Measurements from ENCODE around the gene GOLGA6L7.
"Not testable (repeated sequence)": the region's sequence is repeated elsewhere in the genome, so short reads cannot be mapped to it uniquely, and the experiment has no call there.

Gene GOLGA6L7

GRCh38 chr15:28840285-28840684 lies 8.2 kb downstream of the GOLGA6L7 start:
- DNase-seq = not testable (repeated sequence)

- not testable (repeated sequence) for DNase-seq
Measured at GRCh38 chr15:28834957-28835585, 13.4 kb downstream of the GOLGA6L7 start.

- DNase-seq = not testable (repeated sequence)
Measured at GRCh38 chr15:28831897-28832587, 16.4 kb downstream of the GOLGA6L7 start.

- not testable (repeated sequence) for DNase-seq
Measured at GRCh38 chr15:28821420-28821819, 27.0 kb downstream of the GOLGA6L7 start.

- DNase-seq = not testable (repeated sequence)
Measured at GRCh38 chr15:28819930-28820295, 28.5 kb downstream of the GOLGA6L7 start.

- DNase-seq = not testable (repeated sequence)
Measured at GRCh38 chr15:28819019-28819929, 29.2 kb downstream of the GOLGA6L7 start.

GRCh38 chr15:28818168-28818567 lies 30.3 kb downstream of the GOLGA6L7 start:
- DNase-seq = not testable (repeated sequence)

- DNase-seq = not testable (repeated sequence)
Measured at GRCh38 chr15:28814059-28814458, 34.4 kb downstream of the GOLGA6L7 start.

- not testable (repeated sequence) for DNase-seq
Measured at GRCh38 chr15:28813392-28813791, 35.1 kb downstream of the GOLGA6L7 start.

GRCh38 chr15:28811852-28812550 lies 36.4 kb downstream of the GOLGA6L7 start:
- DNase-seq = not testable (repeated sequence)

GRCh38 chr15:28810444-28810843 lies 38.0 kb downstream of the GOLGA6L7 start:
- not testable (repeated sequence) for DNase-seq

- DNase-seq = not testable (repeated sequence)
Measured at GRCh38 chr15:28808136-28808535, 40.3 kb downstream of the GOLGA6L7 start.

- not testable (repeated sequence) for DNase-seq
Measured at GRCh38 chr15:28800366-28800765, 48.1 kb downstream of the GOLGA6L7 start.

- DNase-seq = not testable (repeated sequence)
Measured at GRCh38 chr15:28798234-28798633, 50.2 kb downstream of the GOLGA6L7 start.

- not testable (repeated sequence) for DNase-seq
Measured at GRCh38 chr15:28794231-28794630, 54.2 kb downstream of the GOLGA6L7 start.
